Measurements from ENCODE around the gene VTI1A. TPM values are rescaled to one million over a fixed set of nuclear protein-coding genes. Genes with fewer than 3 reads are reported as not detected.

Gene VTI1A
- total RNA-seq, 6 experiments from 2014 or later, result 23.6 to 27.9 (median 24.9) TPM

- DNase-seq, result peak; percentile 56
- Mint-ChIP-seq H3K36me3 (ENCODE audit: low read depth) (peaks cover 1% of the 10 kb centered on the region; the same call in 1 of the 2 replicates), H3K9me3 (no peaks in the 10 kb centered on the region), H3K4me1 (ENCODE audit: low read depth) (peaks cover 28% of the 10 kb centered on the region), H3K4me3 (peak overlapping the region; percentile 11; the same call in 1 of the 2 replicates), H3K27ac (peak overlapping the region; percentile 68), H3K27me3 (ENCODE audit: insufficient read depth) (no peaks in the 10 kb centered on the region; the same call in 1 of the 2 replicates)
- no peak for TF ChIP-seq CTCF (IDR thresholded peaks at IDR 0.05)
Observed at GRCh38 chr10:112732277-112732921, 285.4 kb downstream of the VTI1A start.

GRCh38 chr10:112735041-112735695 lies 288.2 kb downstream of the VTI1A start:
- Mint-ChIP-seq H3K27me3 (ENCODE audit: insufficient read depth) (peaks cover 5% of the 10 kb centered on the region), H3K4me3 (no peak overlapping the region), H3K9me3 (no peaks in the 10 kb centered on the region), H3K4me1 (ENCODE audit: low read depth) (peaks cover 35% of the 10 kb centered on the region), H3K36me3 (ENCODE audit: low read depth) (peaks cover 12% of the 10 kb centered on the region), H3K27ac (no peak overlapping the region)
- no peak for TF ChIP-seq CTCF (IDR thresholded peaks at IDR 0.05)
- DNase-seq, result no peak

- no peak overlapping the region for H3K4me3 Mint-ChIP-seq
- DNase-seq, result no peak
- H3K27ac Mint-ChIP-seq, result no peak overlapping the region
- peaks cover 12% of the 10 kb centered on the region for H3K36me3 Mint-ChIP-seq (ENCODE audit: low read depth)
- H3K9me3 Mint-ChIP-seq, result no peaks in the 10 kb centered on the region
- peaks cover 28% of the 10 kb centered on the region for H3K4me1 Mint-ChIP-seq (ENCODE audit: low read depth)
- TF ChIP-seq CTCF (IDR thresholded peaks at IDR 0.05), result no peak
- H3K27me3 Mint-ChIP-seq (ENCODE audit: insufficient read depth), result peaks cover 5% of the 10 kb centered on the region
Observed at GRCh38 chr10:112738606-112739591, 291.9 kb downstream of the VTI1A start.

DNA sequence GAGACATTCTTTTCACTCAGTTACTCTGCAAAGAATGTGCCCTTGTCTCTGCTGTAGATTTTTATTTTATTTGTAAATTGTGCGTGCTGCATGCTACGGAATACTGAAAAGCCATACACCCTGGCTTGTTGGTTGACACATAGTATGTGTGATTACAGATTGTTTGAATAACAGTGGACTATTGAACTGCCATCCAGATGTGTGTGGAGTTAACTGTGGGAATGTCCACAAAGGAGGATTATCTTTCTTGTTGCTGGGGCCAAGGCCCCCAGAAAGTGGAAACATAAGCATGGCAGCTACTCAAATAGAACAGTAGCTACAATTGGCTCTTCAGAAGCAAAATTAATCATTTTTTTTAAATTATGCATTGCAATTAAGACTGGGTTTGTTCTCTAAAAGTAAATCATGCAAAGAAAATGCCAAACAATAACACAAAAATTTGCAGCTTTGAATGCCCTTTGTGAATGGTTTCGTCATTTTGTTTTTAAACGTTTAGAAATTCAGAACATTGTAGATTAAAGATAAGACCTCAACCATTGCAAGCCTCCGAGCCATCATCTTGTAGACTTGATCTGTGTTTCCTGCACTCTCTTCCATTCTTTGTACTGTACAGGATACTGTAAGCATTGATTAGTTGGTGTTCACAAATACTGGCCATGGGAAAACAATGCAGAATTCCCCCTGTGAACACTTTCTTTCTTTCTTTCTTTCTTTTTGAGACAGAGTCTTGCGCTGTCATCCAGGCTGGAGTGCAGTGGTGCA lies 292.8 kb downstream of the VTI1A start:
- no peak for TF ChIP-seq CTCF (IDR thresholded peaks at IDR 0.05)
- peaks cover 5% of the 10 kb centered on the region for H3K27me3 Mint-ChIP-seq (ENCODE audit: insufficient read depth)

More for the DNA sequence above, 292.8 kb downstream of the VTI1A start:
- Mint-ChIP-seq H3K9me3 (no peaks in the 10 kb centered on the region), H3K27ac (no peak overlapping the region), H3K36me3 (ENCODE audit: low read depth) (peaks cover 12% of the 10 kb centered on the region), H3K4me3 (no peak overlapping the region), H3K4me1 (ENCODE audit: low read depth) (peaks cover 22% of the 10 kb centered on the region)
- no peak for DNase-seq
